ENCODE data around the gene ZFP64.

DNA sequence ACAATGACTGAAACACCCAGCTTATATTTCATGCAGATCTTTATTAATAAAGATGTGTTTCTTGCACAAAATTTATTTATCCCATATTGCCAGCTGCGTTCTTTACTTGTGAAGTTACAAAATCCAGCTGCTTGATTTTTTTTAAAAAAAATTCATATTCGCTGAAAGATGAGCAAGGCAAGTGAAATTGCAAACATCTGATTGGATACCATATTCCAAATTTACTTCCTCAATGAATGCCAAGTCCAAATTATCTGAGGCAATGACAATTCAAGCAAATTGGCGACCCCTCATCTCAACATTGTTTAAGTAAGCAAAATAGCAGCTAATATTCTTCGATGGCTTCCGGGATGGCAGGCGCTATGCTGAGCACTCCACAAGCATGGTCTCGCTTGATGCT, 37.7 kb downstream of the ZFP64 start:
- TF ChIP-seq, protein P1, sequence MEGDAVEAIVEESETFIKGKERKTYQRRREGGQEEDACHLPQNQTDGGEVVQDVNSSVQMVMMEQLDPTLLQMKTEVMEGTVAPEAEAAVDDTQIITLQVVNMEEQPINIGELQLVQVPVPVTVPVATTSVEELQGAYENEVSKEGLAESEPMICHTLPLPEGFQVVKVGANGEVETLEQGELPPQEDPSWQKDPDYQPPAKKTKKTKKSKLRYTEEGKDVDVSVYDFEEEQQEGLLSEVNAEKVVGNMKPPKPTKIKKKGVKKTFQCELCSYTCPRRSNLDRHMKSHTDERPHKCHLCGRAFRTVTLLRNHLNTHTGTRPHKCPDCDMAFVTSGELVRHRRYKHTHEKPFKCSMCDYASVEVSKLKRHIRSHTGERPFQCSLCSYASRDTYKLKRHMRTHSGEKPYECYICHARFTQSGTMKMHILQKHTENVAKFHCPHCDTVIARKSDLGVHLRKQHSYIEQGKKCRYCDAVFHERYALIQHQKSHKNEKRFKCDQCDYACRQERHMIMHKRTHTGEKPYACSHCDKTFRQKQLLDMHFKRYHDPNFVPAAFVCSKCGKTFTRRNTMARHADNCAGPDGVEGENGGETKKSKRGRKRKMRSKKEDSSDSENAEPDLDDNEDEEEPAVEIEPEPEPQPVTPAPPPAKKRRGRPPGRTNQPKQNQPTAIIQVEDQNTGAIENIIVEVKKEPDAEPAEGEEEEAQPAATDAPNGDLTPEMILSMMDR (IDR thresholded peaks at IDR 0.05), result no peak
- TF ChIP-seq POLR2A (IDR thresholded peaks at IDR 0.05) (no peak), EP300 (IDR thresholded peaks at IDR 0.05) (no peak)
